CD4-positive, alpha-beta memory T cell (primary cell): ENCODE results near the gene LRRN2. TPM values are rescaled to one million over a fixed set of nuclear protein-coding genes. Genes with fewer than 3 reads are reported as not detected.
A peak's percentile ranks its signal among the peaks of the same experiment; 100 is the strongest.

Source experiments
- CTCF ChIA-PET: fragments of 350-600 bp; sonication (Branson Sonifier 250); formaldehyde crosslinking; loops from one replicate; lab custom pipeline; 2021; ENCODE audit warnings: inconsistent platforms; ENCODE audit not compliant: partially characterized antibody; lab: Charles Lee
- POLR2A ChIA-PET: fragments of 350-600 bp; sonication (Branson Sonifier 250); formaldehyde crosslinking; loops from one replicate; lab custom pipeline; 2021; ENCODE audit not compliant: partially characterized antibody; lab: Charles Lee
- DNase-seq, 5 donors: peaks; one replicate each; pipeline versions ENCODE4 v3.0.0 to v3.0.0-alpha.2; 2020 to 2022; ENCODE audit warnings: mixed read lengths in 1 of 5
- H3K27ac ChIP-seq: one replicate; pipeline ENCODE4 v1.7.0; 2013; ENCODE audit warnings: low read depth, low read length
- H3K27me3 ChIP-seq: 2 replicates; pipeline ENCODE4 v1.7.0; 2013; ENCODE audit warnings: mild to moderate bottlenecking, low read length, moderate library complexity; ENCODE audit not compliant: insufficient read depth
- H3K36me3 ChIP-seq: 2 replicates; pipeline ENCODE4 v1.7.0; 2013; ENCODE audit warnings: mild to moderate bottlenecking, low read length, moderate library complexity; ENCODE audit not compliant: insufficient read depth
- H3K4me1 ChIP-seq: 2 replicates; pipeline ENCODE4 v1.7.0; 2013; ENCODE audit warnings: mild to moderate bottlenecking, low read length, moderate library complexity; ENCODE audit not compliant: insufficient read depth
- H3K4me3 ChIP-seq, 2 donors: one replicate each; pipeline ENCODE4 v1.7.0; 2013; ENCODE audit warnings: low read length in 2 of 2, mild to moderate bottlenecking in 1 of 2
- H3K9me3 ChIP-seq, 2 donors: one replicate each; pipeline ENCODE4 v1.7.0; 2013; ENCODE audit warnings: low read length in 2 of 2, control low read depth in 1 of 2; ENCODE audit not compliant: control insufficient read depth in 1 of 2
- H3K27ac Mint-ChIP-seq, 7 donors: one replicate each; pipeline ENCODE4 v1.8.0; 2020 to 2021; ENCODE audit warnings: mixed read lengths in 7 of 7, mild to moderate bottlenecking in 6 of 7, inconsistent platforms in 3 of 7, moderate library complexity in 3 of 7
- H3K27me3 Mint-ChIP-seq, 2 donors: one replicate each; pipeline ENCODE4 v1.8.0; 2020 to 2021; ENCODE audit warnings: mixed read lengths in 2 of 2
- H3K36me3 Mint-ChIP-seq, 2 donors: one replicate each; pipeline ENCODE4 v1.8.0; 2020 to 2021; ENCODE audit warnings: mixed read lengths in 2 of 2, inconsistent platforms in 1 of 2, mild to moderate bottlenecking in 1 of 2
- H3K4me1 Mint-ChIP-seq, 4 donors: one replicate each; pipeline ENCODE4 v1.8.0; 2020 to 2021; ENCODE audit warnings: mixed read lengths in 4 of 4, mild to moderate bottlenecking in 1 of 4
- H3K4me3 Mint-ChIP-seq, 8 donors: one replicate each; pipeline ENCODE4 v1.8.0; 2020 to 2021; ENCODE audit warnings: mixed read lengths in 8 of 8, mild to moderate bottlenecking in 7 of 8, moderate library complexity in 6 of 8, inconsistent platforms in 3 of 8
- H3K9me3 Mint-ChIP-seq, 8 donors: one replicate each; pipeline ENCODE4 v1.8.0; 2020 to 2021; ENCODE audit warnings: mixed read lengths in 8 of 8, mild to moderate bottlenecking in 5 of 8, inconsistent platforms in 3 of 8, moderate library complexity in 1 of 8
- intact Hi-C: fragments of 100-400 bp; cut with micrococcal nuclease; formaldehyde crosslinking; loops from one replicate; pipeline ENCODE4 v1.15.1; 2023
- polyA plus RNA-seq, 2 donors: library from polyadenylated mRNA; unstranded; fragments of 300-500 nt; fragmentation: Illumina TruSeq; gene quantifications; one replicate each; pipeline ENCODE4 v1.2.3, GENCODE V29; 2021
- total RNA-seq, 2 experiments: library from RNA; stranded (reverse); gene quantifications; one replicate each; pipeline ENCODE4 v1.2.3, GENCODE V29; 2021

The LRRN2 gene
- total and polyA plus RNA-seq, 4 experiments from 2014 or later, result not detected

DNA sequence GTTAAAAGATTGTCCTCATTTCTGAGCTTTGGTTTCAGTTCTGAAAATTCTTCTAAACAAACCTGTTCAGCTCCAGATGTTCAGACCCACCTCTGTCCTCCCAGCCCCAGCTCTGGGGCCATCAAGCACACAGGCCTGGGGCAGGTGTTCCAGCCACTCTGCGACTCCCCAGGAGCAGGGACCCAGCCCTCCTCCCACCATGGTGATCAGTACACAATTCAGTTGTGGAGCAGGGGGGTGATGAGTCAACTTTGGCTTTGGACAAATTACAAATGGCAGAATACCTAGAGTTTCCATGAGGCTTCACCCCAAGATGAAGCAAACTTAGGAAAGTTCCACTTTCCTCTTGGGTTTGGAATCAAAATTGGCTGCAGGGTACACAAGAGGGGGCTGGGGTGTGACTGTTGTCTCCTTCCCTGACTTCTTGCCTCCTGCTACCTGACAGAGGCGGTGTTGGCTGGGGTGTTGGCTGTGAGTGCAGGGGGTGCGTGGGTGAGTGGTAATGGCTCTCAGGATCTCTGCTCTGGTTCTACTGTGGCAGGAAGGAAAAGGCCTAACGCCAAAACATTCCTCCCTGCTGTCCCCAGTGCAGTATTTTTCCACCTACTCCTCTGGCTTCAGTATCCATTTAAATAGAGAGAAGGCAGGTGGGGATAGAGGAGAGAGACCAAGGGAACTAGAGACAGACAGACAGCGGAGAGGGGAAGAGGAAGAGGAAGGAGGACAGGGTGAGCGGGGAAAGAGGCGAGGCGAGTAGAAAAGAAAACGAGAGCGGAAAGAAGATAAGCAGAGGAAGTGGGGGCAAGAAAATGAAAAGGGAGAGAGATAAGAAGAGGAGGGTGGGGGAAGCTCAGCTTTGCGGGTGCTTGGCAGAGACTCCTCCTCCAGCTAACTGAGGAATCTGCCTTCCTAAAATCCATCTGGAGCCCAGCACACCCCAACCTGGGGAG, 20.6 kb upstream of the LRRN2 start:
- Mint-ChIP-seq H3K9me3 (no peaks in the 10 kb centered on the region), H3K27ac (no peak overlapping the region), H3K4me3 (peak overlapping the region in 2 of 8 donors; percentile 43 to 48), H3K27me3 (peaks cover 6 to 15% of the 10 kb centered on the region in 2 donors), H3K4me1 (peaks cover 4 to 9% (median 7%) of the 10 kb centered on the region in 4 donors), H3K36me3 (no peaks in the 10 kb centered on the region)
- CTCF ChIA-PET, result no interaction called here
- DNase-seq, result no peak
- Histone ChIP-seq H3K4me3 (no peak overlapping the region), H3K9me3 (no peaks in the 10 kb centered on the region), H3K36me3 (no peaks in the 10 kb centered on the region), H3K27me3 (no peaks in the 10 kb centered on the region), H3K27ac (no peak overlapping the region), H3K4me1 (peaks cover 8% of the 10 kb centered on the region)
- intact Hi-C loops, result no loop called here
- POLR2A ChIA-PET, result no interaction called here

- POLR2A ChIA-PET, result no interaction called here
- Histone ChIP-seq H3K4me1 (peaks cover 8% of the 10 kb centered on the region), H3K4me3 (no peak overlapping the region), H3K9me3 (no peaks in the 10 kb centered on the region), H3K27ac (no peak overlapping the region), H3K27me3 (no peaks in the 10 kb centered on the region), H3K36me3 (no peaks in the 10 kb centered on the region)
- CTCF ChIA-PET, result no interaction called here
- intact Hi-C loops, result no loop called here
- no peak overlapping the region for H3K4me3 Mint-ChIP-seq
- no peaks in the 10 kb centered on the region for H3K36me3 Mint-ChIP-seq
- H3K27me3 Mint-ChIP-seq, result peaks cover 6 to 8% of the 10 kb centered on the region in 2 donors
- no peak overlapping the region for H3K27ac Mint-ChIP-seq
- H3K9me3 Mint-ChIP-seq, result no peaks in the 10 kb centered on the region
- H3K4me1 Mint-ChIP-seq, result peaks cover 4 to 9% (median 7%) of the 10 kb centered on the region in 4 donors
- no peak for DNase-seq
Observed at GRCh38 chr1:204705493-204705811, 19.9 kb upstream of the LRRN2 start.

GRCh38 chr1:204704794-204705492, 19.4 kb upstream of the LRRN2 start:
- H3K4me1 ChIP-seq, result peaks cover 8% of the 10 kb centered on the region
- peaks cover 6% of the 10 kb centered on the region in 2 donors for H3K27me3 Mint-ChIP-seq
- no peak overlapping the region for H3K27ac ChIP-seq
- no peak overlapping the region for H3K4me3 ChIP-seq
- CTCF ChIA-PET, result interaction anchor here (1.2 kb wide), 1 partner anchor 59 kb away, joined by 4 read pairs; no protein-coding TSS in a partner anchor
- intact Hi-C loops, result no loop called here
- H3K36me3 Mint-ChIP-seq, result no peaks in the 10 kb centered on the region
- no peaks in the 10 kb centered on the region for H3K9me3 ChIP-seq
- POLR2A ChIA-PET, result no interaction called here
- no peak overlapping the region for H3K4me3 Mint-ChIP-seq
- H3K36me3 ChIP-seq, result no peaks in the 10 kb centered on the region
- no peak for DNase-seq
- no peaks in the 10 kb centered on the region for H3K27me3 ChIP-seq
- no peaks in the 10 kb centered on the region for H3K9me3 Mint-ChIP-seq
- no peak overlapping the region for H3K27ac Mint-ChIP-seq
- H3K4me1 Mint-ChIP-seq, result peaks cover 4 to 9% (median 7%) of the 10 kb centered on the region in 4 donors

GRCh38 chr1:204703826-204704612, 18.5 kb upstream of the LRRN2 start:
- no peak for DNase-seq
- no peaks in the 10 kb centered on the region for H3K9me3 ChIP-seq
- H3K4me1 ChIP-seq, result peaks cover 8% of the 10 kb centered on the region
- H3K4me3 Mint-ChIP-seq, result no peak overlapping the region
- H3K9me3 Mint-ChIP-seq, result no peaks in the 10 kb centered on the region
- CTCF ChIA-PET, result interaction anchor here (1.2 kb wide), 1 partner anchor 60 kb away, joined by 4 read pairs; no protein-coding TSS in a partner anchor
- peaks cover 7 to 10% of the 10 kb centered on the region in 2 donors for H3K27me3 Mint-ChIP-seq
- H3K4me1 Mint-ChIP-seq, result peaks cover 6 to 9% (median 7%) of the 10 kb centered on the region in 4 donors
- POLR2A ChIA-PET, result no interaction called here
- H3K27ac ChIP-seq, result no peak overlapping the region
- no peaks in the 10 kb centered on the region for H3K36me3 Mint-ChIP-seq
- intact Hi-C loops, result no loop called here
- H3K27me3 ChIP-seq, result no peaks in the 10 kb centered on the region
- H3K36me3 ChIP-seq, result no peaks in the 10 kb centered on the region
- H3K4me3 ChIP-seq, result no peak overlapping the region
- H3K27ac Mint-ChIP-seq, result no peak overlapping the region

DNA sequence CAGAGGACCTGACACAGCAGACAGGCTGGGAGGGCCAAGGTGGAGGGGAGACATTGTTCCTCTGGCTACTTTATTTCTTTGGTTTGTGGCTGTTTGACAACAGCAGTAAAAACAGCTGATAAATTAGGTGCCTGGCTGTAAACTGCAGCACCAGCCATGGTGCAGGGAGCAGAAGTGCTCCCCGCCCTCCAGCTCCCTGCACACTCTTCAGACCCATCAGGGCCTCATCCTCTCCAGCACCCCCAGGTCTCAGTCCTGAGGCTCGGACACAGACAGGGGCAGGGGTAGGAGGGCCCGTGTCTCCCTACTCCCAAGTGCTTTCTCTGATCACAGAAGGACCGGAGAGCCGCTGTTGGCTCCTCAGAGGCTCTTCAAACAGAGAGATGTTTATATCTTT, 17.7 kb upstream of the LRRN2 start:
- no peaks in the 10 kb centered on the region for H3K9me3 ChIP-seq
- H3K27ac ChIP-seq, result no peak overlapping the region
- no peak for DNase-seq
- intact Hi-C loops, result no loop called here
- peaks cover 6 to 9% (median 7%) of the 10 kb centered on the region in 4 donors for H3K4me1 Mint-ChIP-seq
- H3K9me3 Mint-ChIP-seq, result no peaks in the 10 kb centered on the region
- H3K36me3 Mint-ChIP-seq, result no peaks in the 10 kb centered on the region
- H3K4me3 Mint-ChIP-seq, result no peak overlapping the region
- H3K27ac Mint-ChIP-seq, result no peak overlapping the region
- H3K4me3 ChIP-seq, result no peak overlapping the region
- POLR2A ChIA-PET, result no interaction called here
- H3K36me3 ChIP-seq, result no peaks in the 10 kb centered on the region
- H3K4me1 ChIP-seq, result peaks cover 8% of the 10 kb centered on the region
- H3K27me3 ChIP-seq, result no peaks in the 10 kb centered on the region
- peaks cover 5 to 10% of the 10 kb centered on the region in 2 donors for H3K27me3 Mint-ChIP-seq
- CTCF ChIA-PET, result no interaction called here

DNA sequence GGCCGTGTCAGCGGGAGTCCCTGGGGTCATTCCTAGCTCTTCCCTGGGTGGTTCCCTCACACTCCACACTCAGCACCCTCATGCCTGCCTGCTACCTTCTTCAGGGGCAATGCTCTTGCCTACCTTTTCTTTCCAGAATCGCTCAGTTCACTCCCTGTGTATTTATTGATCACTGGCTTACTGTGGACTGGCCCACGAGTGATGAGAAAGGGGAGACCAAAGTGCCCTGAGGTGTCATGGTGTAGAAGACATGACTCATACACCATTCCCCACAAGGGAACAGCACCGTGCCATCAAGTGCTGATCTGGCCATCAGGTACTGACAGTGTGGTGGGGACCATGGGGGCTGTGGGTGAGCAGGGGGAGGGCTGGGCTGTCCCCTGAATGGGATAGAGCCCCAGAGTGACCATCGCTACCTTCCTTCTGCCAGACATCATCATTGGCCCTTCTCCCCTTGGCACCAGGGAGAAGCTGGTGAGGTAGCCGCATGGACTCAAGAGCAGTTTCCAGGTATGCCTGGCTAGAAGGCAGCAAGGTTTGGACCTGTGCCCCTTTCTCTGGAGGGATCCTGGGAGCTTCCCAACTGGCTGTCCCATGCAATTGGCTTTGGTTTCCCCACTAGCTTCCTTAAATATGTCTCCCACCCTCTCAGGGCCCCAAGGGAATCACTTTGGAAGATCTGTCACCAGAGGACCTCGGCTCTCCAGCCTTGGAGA, 17.2 kb upstream of the LRRN2 start:
- Histone ChIP-seq H3K4me3 (no peak overlapping the region), H3K27me3 (no peaks in the 10 kb centered on the region), H3K36me3 (no peaks in the 10 kb centered on the region), H3K27ac (no peak overlapping the region), H3K4me1 (peaks cover 8% of the 10 kb centered on the region), H3K9me3 (no peaks in the 10 kb centered on the region)
- intact Hi-C loops, result no loop called here
- H3K9me3 Mint-ChIP-seq, result no peaks in the 10 kb centered on the region
- H3K27me3 Mint-ChIP-seq, result peaks cover 4 to 10% of the 10 kb centered on the region in 2 donors
- H3K4me3 Mint-ChIP-seq, result no peak overlapping the region
- H3K27ac Mint-ChIP-seq, result no peak overlapping the region
- no peaks in the 10 kb centered on the region for H3K36me3 Mint-ChIP-seq
- H3K4me1 Mint-ChIP-seq, result peaks cover 6 to 9% (median 7%) of the 10 kb centered on the region in 4 donors
- DNase-seq, result no peak
- ChIA-PET CTCF (no interaction called here), POLR2A (no interaction called here)
